Measurements from ENCODE around the gene MSI2. TPM values are rescaled to one million over a fixed set of nuclear protein-coding genes. Genes with fewer than 3 reads are reported as not detected.

MSI2 gene
- total RNA-seq, 1 donor from 2014 or later = 31.3 TPM

GRCh38 chr17:57718878-57719277, 462.6 kb downstream of the MSI2 start:
- intact Hi-C loops (cut with DNase I) = no loop called here
- no peaks in the 10 kb centered on the region for H3K4me1 ChIP-seq
- no peaks in the 10 kb centered on the region for H3K9me3 ChIP-seq
- no peak overlapping the region for H3K27ac ChIP-seq
- TF ChIP-seq CTCF (IDR thresholded peaks at IDR 0.05) = no peak
- no peaks in the 10 kb centered on the region for H3K36me3 ChIP-seq
- no peak for DNase-seq
- no peak overlapping the region for H3K4me3 ChIP-seq
- ATAC-seq = no peak
- H3K27me3 ChIP-seq = peaks cover 15% of the 10 kb centered on the region

GRCh38 chr17:57720386-57721035, 464.2 kb downstream of the MSI2 start:
- H3K4me3 ChIP-seq = no peak overlapping the region
- intact Hi-C loops (cut with DNase I) = no loop called here
- H3K9me3 ChIP-seq = no peaks in the 10 kb centered on the region
- H3K36me3 ChIP-seq = no peaks in the 10 kb centered on the region
- H3K4me1 ChIP-seq = no peaks in the 10 kb centered on the region
- no peak for TF ChIP-seq CTCF (IDR thresholded peaks at IDR 0.05)
- H3K27ac ChIP-seq = no peak overlapping the region
- ATAC-seq (peak; percentile 29), DNase-seq (no peak)
- peaks cover 3% of the 10 kb centered on the region for H3K27me3 ChIP-seq

DNA sequence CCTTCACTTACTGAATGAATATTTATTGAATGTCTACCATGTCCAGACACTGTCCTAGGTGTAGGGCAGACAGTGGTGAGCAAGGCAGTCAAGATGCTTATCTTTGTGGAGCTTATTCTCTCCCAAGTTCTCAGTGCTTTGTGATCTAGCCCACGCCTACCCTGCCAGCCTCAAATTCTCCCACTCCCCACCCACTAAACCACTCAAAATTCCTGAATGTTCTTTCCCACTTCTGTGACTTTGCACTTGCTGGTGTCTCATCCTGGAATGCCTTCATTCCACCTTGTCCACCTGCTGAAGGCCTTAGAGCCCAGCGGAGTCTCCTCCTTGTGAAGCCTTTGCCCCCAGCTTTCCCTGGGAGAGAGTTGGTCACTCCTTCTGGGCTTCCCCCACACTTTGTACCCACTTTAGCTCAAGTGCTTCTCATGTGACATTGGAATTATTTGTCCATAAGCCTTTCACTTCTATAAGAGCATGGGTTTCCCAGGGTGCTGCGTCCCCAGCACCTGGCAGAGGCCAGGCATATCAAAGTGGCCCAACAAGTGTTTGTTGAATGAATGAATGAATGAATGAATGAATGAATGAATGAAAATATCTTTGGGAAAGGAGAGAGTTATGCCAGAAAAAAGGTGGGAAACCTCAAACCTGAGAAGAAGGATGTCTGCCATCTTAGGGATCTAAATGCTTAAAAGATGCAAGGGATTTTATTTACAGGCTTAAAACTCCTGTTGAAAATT, 465.8 kb downstream of the MSI2 start:
- ATAC-seq = peak; percentile 50
- intact Hi-C loops (cut with DNase I) = no loop called here
- Histone ChIP-seq H3K4me1 (no peaks in the 10 kb centered on the region), H3K27ac (no peak overlapping the region), H3K9me3 (no peaks in the 10 kb centered on the region), H3K27me3 (no peaks in the 10 kb centered on the region), H3K4me3 (no peak overlapping the region), H3K36me3 (no peaks in the 10 kb centered on the region)
- no peak for TF ChIP-seq CTCF (IDR thresholded peaks at IDR 0.05)
- DNase-seq = no peak

- intact Hi-C loops (cut with DNase I) = no loop called here
- DNase-seq = no peak
- Histone ChIP-seq H3K4me3 (no peak overlapping the region), H3K27me3 (no peaks in the 10 kb centered on the region), H3K9me3 (no peaks in the 10 kb centered on the region), H3K4me1 (no peaks in the 10 kb centered on the region), H3K36me3 (no peaks in the 10 kb centered on the region), H3K27ac (no peak overlapping the region)
- ATAC-seq = no peak
- no peak for TF ChIP-seq CTCF (IDR thresholded peaks at IDR 0.05)
Measured at GRCh38 chr17:57722704-57723043, 466.4 kb downstream of the MSI2 start.

GRCh38 chr17:57723427-57724025, 467.2 kb downstream of the MSI2 start:
- DNase-seq = no peak
- no peak for ATAC-seq
- no peak overlapping the region for H3K27ac ChIP-seq
- no peaks in the 10 kb centered on the region for H3K9me3 ChIP-seq
- TF ChIP-seq CTCF (IDR thresholded peaks at IDR 0.05) = no peak
- no peaks in the 10 kb centered on the region for H3K27me3 ChIP-seq
- no peaks in the 10 kb centered on the region for H3K36me3 ChIP-seq
- no peak overlapping the region for H3K4me3 ChIP-seq
- H3K4me1 ChIP-seq = no peaks in the 10 kb centered on the region
- intact Hi-C loops (cut with DNase I) = no loop called here

Measured in upper lobe of right lung (tissue), 1 donor.